GM19193 (cell line): Measurements from ENCODE around the gene CTIF.

Source experiments
- POLR2A ChIP-seq: IDR thresholded peaks from 4 replicates; pipeline ENCODE4 v1.6.1; 2011; ENCODE audit not compliant: insufficient read depth, insufficient read length; ENCODE audit errors: extremely low read depth

The CTIF gene

DNA sequence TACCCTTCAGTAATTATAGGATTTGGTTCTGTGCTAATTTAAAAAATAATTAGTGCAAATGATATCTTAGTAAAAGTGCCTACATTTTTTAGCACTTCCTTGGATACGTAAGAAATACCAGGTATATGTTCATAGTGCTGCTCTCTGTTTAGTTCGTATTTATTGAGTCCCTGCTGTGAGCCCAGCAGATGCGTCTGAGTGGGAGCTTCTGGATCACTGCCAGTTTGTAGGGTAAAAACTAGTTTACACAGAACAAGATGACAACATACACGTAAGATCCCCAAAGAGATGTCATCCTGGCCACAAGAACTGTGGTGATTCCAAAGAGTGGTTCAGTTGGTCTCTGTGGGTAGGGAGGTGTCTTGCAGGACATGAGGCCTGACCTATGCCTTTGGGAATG lies 103.2 kb downstream of the CTIF start:
- TF ChIP-seq POLR2A, result no peak

DNA sequence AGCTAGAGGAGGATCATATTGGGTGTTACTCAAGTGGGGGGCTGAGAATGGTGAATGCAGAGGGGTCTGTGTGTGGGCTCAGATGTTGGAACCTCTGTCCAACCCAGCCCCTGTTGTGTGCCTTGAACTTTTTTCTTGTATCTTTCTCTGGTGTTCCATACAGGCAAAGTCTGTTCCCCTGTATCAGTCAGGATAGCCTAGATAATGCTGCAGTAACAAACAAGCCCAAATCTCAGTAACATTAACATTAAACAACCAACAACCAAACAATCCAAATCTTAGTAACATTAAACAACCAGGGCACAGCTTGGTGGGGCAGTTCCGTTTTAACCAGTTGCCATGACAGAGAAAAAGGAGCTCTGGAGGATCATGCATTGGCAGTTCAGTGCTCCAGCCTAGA lies 103.7 kb downstream of the CTIF start:
- TF ChIP-seq POLR2A, result no peak

DNA sequence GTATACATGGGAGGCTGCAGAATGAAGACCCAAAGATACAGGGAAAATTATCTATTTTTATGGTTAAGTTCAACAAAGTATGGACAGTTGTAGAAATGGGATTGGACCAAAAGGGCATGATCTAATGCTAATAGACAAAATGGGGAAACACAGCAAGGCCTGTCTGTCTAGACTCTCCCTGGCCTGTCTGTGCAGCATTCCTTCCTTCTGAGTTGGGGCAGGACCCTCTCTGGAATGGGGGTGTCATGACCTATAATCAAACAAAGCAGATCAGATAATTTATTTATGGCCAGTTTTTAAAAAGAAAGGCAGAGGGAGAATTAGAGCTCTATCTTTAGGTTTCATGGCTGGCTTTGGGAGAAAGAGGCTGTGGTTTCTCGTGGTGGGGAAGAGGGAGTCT lies 104.4 kb downstream of the CTIF start:
- no peak for TF ChIP-seq POLR2A

DNA sequence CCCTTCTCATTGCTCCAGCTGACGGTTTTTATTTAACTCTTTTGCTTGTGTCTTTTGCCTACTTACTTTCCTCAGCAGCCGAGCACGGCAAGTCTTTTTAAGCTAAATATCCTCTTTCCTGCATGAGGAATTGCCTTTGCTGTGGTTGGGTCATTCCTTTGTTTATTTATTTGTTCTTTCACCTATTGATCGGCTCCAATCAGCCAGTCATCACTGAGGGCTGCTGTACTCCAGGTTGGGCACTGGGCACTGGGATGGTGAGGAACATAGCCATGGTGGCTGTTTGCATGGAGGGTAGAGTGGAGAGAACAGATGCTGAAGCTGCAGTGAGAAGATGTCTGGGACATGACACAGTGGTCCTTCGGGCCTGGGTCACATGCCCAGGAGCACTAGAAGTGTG lies 105.2 kb downstream of the CTIF start:
- TF ChIP-seq POLR2A, result no peak

DNA sequence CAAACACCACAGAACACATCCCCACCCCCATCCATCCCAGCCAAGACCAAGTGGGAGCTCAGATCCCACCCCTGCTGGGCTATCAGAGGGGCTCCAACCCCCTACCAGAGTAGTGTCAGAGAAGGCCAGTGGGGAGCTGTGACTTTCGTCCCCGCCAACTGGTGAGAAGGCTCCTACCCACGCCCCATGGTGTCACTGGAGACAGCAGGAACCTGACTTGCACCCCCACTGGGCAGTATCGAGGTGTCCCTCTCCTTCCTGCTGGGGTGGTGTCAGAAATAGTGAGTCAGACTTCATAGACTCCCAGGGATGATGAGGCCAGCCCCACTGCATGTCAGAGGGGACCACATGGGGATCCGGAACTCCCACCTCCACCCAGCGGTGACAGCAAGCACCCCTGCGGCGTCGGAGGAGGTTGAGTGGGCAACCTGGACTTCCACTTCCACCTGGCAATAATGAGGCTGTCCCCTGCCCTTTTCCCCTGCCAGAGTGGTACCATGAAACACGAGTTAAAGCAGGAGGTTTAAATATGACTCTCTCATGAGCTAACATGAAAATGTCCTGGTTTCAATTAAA lies 106.7 kb downstream of the CTIF start:
- TF ChIP-seq POLR2A, result no peak

DNA sequence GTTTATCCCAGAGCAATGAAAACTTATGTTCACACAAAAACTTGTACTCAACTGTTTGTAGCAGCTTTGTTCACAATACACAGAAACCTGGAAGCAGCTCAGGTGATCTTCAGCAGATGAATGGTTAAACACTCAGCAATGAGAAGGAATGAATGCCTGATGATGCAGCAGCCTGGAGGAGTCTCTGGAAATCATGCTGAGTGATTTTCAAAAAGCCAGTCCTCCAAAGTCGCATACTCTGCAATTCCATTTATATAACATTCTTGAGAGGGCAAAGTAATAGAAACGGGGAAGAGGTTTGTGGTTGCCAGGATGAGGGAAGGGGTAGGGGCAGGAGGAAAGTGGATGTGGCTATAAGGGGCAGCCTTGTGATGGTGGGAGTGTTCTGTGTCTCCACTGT lies 108.1 kb downstream of the CTIF start:
- no peak for TF ChIP-seq POLR2A

DNA sequence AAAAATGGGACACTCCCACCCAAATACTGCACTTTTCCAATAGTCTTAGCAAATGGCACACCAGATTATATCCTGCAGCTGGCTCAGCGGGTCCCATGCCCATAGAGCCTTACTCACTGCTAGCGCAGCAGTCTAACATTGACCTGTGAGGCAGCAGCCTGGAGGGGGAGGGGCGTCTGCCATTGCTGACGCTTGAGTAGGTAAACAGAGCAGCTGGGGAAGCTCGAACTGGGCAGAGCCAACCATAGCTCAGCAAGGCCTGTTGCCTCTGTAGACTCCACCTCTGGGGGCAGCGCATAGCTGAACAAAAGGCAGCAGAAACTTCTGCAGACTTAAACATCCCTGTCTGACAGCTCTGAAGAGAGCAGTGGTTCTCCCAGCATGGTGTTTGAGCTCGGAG lies 110.4 kb downstream of the CTIF start:
- TF ChIP-seq POLR2A, result no peak

DNA sequence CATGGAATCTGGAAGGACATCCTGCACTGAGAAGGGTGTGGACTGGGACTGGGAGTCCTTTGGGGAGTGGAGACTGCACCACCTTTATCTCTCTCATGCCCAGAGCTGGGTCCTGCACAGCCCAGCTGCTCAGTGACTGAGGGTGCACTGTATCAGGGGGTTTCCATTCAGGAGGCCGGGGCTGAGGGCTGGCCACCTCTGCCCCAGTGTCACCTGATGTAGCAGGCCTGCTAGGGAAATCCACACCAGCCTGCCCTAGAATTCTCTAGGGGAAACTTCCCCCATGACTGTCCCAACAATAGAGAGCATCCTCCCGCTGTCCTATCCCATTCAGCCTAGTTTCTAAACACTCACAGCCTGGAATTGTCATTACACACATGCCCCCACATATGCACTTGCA lies 116.7 kb downstream of the CTIF start:
- TF ChIP-seq POLR2A, result no peak

DNA sequence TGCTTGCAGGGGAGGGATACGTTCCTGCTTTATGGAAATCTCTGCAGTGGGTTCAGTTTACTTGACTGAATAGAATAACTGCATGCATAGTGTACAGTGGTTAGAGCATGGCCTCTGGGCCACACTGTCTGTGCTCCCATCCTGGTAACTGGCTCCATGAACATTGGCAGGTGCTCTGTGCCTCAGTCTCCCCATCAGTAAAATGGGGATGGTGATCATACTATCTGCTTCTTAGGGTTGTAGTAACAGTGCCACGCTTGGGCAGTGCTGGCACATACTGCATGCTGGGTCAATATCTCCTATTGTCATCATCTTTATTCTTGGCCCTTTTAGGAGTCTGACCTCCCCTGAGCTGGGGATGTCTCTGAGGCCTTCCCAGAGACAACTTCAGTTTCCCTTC lies 117.3 kb downstream of the CTIF start:
- TF ChIP-seq POLR2A, result no peak

DNA sequence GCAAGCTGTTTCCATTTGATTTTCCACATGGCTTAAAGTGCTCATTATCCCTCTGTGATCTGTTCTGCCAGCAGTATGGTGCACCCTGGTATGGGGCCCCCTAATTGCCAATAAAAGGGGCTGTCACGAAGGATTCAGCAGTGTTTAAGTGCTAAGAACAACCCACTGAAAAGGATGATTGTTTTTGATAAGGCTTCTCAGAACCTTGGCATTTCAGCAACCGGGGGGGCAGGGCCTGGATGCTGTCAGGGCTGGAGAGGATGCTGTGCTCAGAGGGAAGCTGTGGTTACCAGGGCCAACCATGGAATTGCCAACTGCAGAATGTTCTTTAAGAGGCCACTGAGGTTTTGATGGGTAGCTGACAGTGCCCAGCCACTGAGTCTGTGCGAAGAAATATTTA lies 117.8 kb downstream of the CTIF start:
- TF ChIP-seq POLR2A, result no peak

DNA sequence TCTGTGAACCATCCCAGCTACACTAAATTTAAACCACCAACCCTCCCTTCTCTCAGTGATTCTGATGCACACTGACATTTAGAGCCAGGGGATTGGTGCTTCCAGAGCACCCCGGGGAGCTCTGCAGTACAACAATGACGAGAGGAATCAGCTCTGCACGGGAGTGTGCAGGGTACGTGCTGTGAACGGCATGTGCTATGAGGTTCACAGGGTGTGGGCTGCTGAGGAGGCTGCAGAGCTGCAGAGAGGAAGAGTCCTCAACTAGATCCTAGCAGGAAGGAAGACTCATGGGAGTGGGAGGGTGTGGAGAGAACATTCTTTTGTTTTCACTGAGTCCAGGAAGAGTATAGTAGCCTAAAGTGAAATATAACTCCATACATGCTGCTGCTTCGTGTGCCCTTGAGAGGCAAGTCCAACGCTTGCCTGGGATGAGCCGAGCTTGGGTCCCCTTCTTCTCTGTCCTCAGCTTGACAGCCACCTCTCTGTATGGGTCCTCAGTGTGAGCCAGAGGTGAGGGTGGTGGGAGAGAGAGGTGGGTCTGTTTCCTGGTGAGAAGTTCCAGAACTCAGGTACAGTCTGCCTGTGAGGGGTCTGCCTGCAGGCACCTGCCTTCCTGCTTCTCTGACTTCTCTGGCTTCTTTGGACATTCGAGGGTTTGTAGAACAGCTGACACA lies 118.8 kb downstream of the CTIF start:
- TF ChIP-seq POLR2A, result no peak

DNA sequence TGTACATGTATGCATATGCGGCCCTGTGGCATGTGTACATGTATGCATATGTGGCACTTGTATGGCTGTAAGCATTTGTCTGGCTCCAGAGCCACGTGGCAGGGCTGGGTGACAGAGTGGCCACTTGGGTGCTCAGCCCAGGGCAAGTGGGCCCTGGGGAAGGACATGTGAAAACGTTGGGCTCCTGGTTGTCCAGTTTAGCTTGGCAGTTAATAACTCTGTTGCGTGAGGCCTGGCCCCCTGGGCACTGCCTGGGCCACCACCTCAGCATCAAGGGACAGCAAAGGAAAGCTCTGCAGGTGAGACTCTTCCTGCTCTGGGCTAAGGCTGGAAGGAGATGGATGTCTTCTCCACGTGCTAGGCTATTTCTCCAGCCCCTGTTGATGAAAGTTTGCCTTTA lies 119.9 kb downstream of the CTIF start:
- no peak for TF ChIP-seq POLR2A

DNA sequence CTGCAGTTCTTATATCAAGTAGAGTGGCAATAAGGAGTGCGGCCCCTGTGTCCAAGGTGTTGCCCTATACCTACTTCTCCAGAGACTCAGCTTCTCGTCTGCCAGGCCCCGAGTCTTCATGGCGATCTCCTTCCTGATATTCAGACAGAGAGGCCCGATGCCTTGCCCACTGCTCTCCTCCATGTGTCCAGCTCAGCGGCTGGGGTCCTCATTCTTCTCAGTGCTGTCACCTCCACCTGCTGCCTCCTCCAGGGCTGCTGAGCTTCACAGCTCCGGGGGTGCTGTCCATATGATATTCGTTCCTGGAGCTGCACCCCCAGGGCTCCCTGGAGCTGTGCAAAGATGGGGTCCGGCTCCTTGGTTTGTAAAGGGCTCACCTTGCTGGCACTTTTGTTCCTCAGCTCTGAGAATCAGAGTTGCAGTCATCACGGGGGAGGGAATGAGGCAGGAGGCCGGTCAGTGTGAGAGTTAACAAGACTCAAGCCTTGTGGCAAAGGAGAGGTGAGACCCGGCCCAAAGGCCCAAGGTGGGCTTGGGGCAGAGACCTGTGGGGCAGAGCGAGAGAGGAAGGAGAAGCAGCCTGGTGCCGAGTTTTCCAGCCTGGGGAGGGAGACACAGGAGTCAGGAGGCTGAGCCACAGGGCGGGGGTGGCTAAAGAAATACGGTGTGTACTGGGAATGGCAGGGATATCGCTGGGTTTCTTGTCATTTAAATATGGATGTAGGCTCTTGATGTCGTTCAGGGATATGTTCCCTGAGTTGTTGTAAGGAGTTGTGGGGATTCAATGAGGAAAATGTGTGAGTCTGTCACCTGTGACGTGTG lies 120.6 kb downstream of the CTIF start:
- no peak for TF ChIP-seq POLR2A

DNA sequence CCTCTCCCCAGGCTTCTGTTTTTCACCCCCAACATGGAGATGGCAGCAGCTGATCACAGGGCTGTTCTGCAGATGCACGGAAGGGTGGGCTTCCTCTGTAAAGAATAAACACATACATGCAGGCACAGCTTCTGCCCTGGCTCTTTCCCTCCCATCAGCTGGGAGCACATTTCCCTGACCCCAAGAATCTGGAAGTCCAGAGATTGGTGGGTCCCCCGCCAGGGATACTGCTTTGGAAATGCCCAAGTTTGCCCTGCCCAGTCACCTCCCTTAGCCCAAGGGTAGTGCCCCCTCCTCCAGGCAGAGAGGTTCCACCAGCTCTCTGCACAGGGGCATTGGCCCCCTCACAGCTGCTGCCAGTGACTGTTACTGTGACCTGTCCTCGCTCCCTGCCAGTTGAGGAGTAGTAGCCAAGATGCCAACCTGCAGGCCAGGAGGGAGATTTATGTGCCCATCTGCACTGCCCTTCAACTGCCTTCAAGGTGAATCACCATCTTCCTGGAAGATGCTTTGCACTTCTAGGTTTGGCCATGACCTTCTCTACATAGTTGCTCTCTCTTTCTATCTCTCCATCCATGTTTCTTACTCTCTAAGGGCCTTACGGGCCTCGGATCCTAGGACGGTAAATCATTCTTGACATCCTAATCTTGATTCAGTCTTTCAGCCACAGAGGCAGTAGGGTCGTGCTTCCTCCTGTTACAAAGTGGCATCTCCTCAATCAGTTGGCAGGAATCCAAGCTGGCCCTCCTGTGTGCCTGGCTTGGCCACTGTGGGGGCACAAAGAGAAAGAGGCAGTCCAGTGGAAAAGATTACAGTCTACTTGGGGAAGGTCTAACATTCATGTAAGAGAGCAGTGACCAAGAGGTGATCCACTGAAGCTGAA lies 121.8 kb downstream of the CTIF start:
- TF ChIP-seq POLR2A, result no peak

DNA sequence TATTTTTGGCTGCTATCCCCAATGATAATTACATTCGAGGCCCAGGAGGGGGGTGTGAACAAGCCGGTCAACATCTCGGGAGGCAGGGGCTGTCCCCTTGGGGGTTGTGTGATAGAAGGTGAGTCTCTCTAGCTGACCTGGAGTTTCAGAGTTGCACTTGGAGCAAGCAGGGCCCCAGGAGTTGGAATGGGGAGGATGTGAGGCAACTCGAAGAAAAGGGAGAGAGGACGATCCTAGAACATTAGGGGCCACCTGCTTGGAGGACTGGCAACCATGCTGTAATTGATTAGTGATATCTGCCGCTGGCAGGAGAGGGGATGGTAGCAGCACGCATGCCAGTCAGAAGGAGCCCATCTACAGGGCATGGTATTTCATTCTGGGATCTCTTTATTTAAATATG lies 122.6 kb downstream of the CTIF start:
- no peak for TF ChIP-seq POLR2A
